ENCODE data around the gene MPIG6B. TPM values are rescaled to one million over a fixed set of nuclear protein-coding genes. Genes with fewer than 3 reads are reported as not detected.

The MPIG6B gene
- total RNA-seq, 2 donors from 2014 or later: not detected

DNA sequence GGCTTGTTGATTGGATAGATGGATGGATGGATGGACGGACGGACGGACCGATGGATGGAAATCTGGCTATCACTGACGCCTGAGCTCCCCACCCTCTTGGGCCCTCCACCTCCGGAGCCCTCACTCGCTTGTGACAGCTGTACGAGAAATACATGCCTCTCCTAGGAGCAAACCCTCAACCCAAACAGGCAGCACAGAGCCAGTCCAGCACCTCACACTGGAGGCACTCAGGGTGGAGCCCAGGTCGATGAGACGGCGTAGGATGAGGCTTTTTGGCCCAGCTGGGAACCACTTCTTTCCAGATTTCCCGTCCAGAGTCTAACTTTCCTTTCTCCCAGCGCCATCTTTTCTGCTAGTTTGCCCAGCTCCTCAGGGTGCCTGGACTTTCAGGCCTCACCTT lies 39.6 kb upstream of the MPIG6B start:
- H3K4me3 ChIP-seq (ENCODE audit: low read length): peak overlapping the region; percentile 57
- H3K27ac Mint-ChIP-seq: peak overlapping the region; percentile 95
- peak overlapping the region; percentile 67 for H3K4me3 Mint-ChIP-seq
- H3K36me3 Mint-ChIP-seq (ENCODE audit: low read depth): peaks cover 35% of the 10 kb centered on the region
- no peak overlapping the region for H3K9ac ChIP-seq (ENCODE audit: extremely low read depth, low read length, poor library complexity, severe bottlenecking)
- H3K4me1 Mint-ChIP-seq: peaks cover 22% of the 10 kb centered on the region
- H3K27me3 ChIP-seq (ENCODE audit: control insufficient read depth, insufficient read depth, low read length, poor library complexity, severe bottlenecking): peaks cover 7% of the 10 kb centered on the region
- H3K27me3 Mint-ChIP-seq (ENCODE audit: insufficient read depth): peaks cover 17% of the 10 kb centered on the region
- 82 to 85% methylated on average over 5 to 13 of the region's 13 CpGs for WGBS, 2 experiments (ENCODE audit: insufficient coverage in 1 of 2, insufficient read length in 1 of 2)
- no peak for TF ChIP-seq CTCF (conservative IDR thresholded peaks at IDR 0.05)
- H3K9me3 ChIP-seq (ENCODE audit: control insufficient read depth, low read length): no peaks in the 10 kb centered on the region
- no peak for DNase-seq
- H3K4me1 ChIP-seq (ENCODE audit: control insufficient read depth, insufficient read depth, low read length): peaks cover 7% of the 10 kb centered on the region
- H3K36me3 ChIP-seq (ENCODE audit: control insufficient read depth, insufficient read depth, low read length): peaks cover 35% of the 10 kb centered on the region
- no peak overlapping the region for H3K27ac ChIP-seq (ENCODE audit: low read depth, low read length)
- no peaks in the 10 kb centered on the region for H3K9me3 Mint-ChIP-seq

GRCh38 chr6:31686483-31686882 lies 36.7 kb upstream of the MPIG6B start:
- H3K27ac ChIP-seq (ENCODE audit: low read depth, low read length): no peak overlapping the region
- H3K4me3 Mint-ChIP-seq: no peak overlapping the region
- H3K9me3 Mint-ChIP-seq: no peaks in the 10 kb centered on the region
- 93 to 97% methylated on average over 3 to 5 of the region's 5 CpGs for WGBS, 2 experiments (ENCODE audit: insufficient coverage in 1 of 2, insufficient read length in 1 of 2)
- H3K4me1 ChIP-seq (ENCODE audit: control insufficient read depth, insufficient read depth, low read length): peaks cover 13% of the 10 kb centered on the region
- H3K27me3 Mint-ChIP-seq (ENCODE audit: insufficient read depth): peaks cover 10% of the 10 kb centered on the region
- no peak overlapping the region for H3K9ac ChIP-seq (ENCODE audit: extremely low read depth, low read length, poor library complexity, severe bottlenecking)
- H3K27me3 ChIP-seq (ENCODE audit: control insufficient read depth, insufficient read depth, low read length, poor library complexity, severe bottlenecking): peaks cover 5% of the 10 kb centered on the region
- peaks cover 24% of the 10 kb centered on the region for H3K4me1 Mint-ChIP-seq
- H3K27ac Mint-ChIP-seq: no peak overlapping the region
- no peaks in the 10 kb centered on the region for H3K9me3 ChIP-seq (ENCODE audit: control insufficient read depth, low read length)
- DNase-seq: no peak
- H3K4me3 ChIP-seq (ENCODE audit: low read length): no peak overlapping the region
- H3K36me3 ChIP-seq (ENCODE audit: control insufficient read depth, insufficient read depth, low read length): peaks cover 53% of the 10 kb centered on the region
- H3K36me3 Mint-ChIP-seq (ENCODE audit: low read depth): peaks cover 53% of the 10 kb centered on the region
- no peak for TF ChIP-seq CTCF (conservative IDR thresholded peaks at IDR 0.05)

- H3K9me3 Mint-ChIP-seq: no peaks in the 10 kb centered on the region
- no peak overlapping the region for H3K9ac ChIP-seq (ENCODE audit: extremely low read depth, low read length, poor library complexity, severe bottlenecking)
- H3K4me3 Mint-ChIP-seq: no peak overlapping the region
- WGBS, 2 experiments (ENCODE audit: insufficient coverage in 1 of 2, insufficient read length in 1 of 2): 83 to 91% methylated on average over 1 to 8 of the region's 8 CpGs
- peaks cover 2% of the 10 kb centered on the region for H3K27me3 Mint-ChIP-seq (ENCODE audit: insufficient read depth)
- H3K27me3 ChIP-seq (ENCODE audit: control insufficient read depth, insufficient read depth, low read length, poor library complexity, severe bottlenecking): no peaks in the 10 kb centered on the region
- H3K27ac ChIP-seq (ENCODE audit: low read depth, low read length): no peak overlapping the region
- H3K4me1 Mint-ChIP-seq: peaks cover 22% of the 10 kb centered on the region
- H3K4me3 ChIP-seq (ENCODE audit: low read length): no peak overlapping the region
- peaks cover 13% of the 10 kb centered on the region for H3K4me1 ChIP-seq (ENCODE audit: control insufficient read depth, insufficient read depth, low read length)
- no peak for DNase-seq
- peaks cover 55% of the 10 kb centered on the region for H3K36me3 Mint-ChIP-seq (ENCODE audit: low read depth)
- TF ChIP-seq CTCF (conservative IDR thresholded peaks at IDR 0.05): no peak
- peaks cover 60% of the 10 kb centered on the region for H3K36me3 ChIP-seq (ENCODE audit: control insufficient read depth, insufficient read depth, low read length)
- no peaks in the 10 kb centered on the region for H3K9me3 ChIP-seq (ENCODE audit: control insufficient read depth, low read length)
- H3K27ac Mint-ChIP-seq: no peak overlapping the region
Observed at GRCh38 chr6:31687321-31687720, 35.9 kb upstream of the MPIG6B start.
